Measurements from ENCODE around the gene USB1. TPM values are rescaled to one million over a fixed set of nuclear protein-coding genes. Genes with fewer than 3 reads are reported as not detected.

USB1 gene
- total and polyA plus RNA-seq, 4 donors: 8.9 to 40.7 (median 28.3) TPM

GRCh38 chr16:58031016-58031800, 30.0 kb downstream of the USB1 start:
- H3K9ac ChIP-seq (ENCODE audit: low read depth in 1 of 2, low read length in 2 of 2): no peak overlapping the region
- H3K27me3 ChIP-seq (ENCODE audit: control insufficient read depth in 4 of 4, insufficient read depth in 4 of 4, low read length in 3 of 4): no peaks in the 10 kb centered on the region
- no peak overlapping the region for H3K4me3 ChIP-seq (ENCODE audit: low read depth in 1 of 3, low read length in 3 of 3)
- 20% methylated on average over 14 of the region's 14 CpGs for WGBS
- H3K9me3 ChIP-seq (ENCODE audit: control insufficient read depth in 4 of 4, low read length in 3 of 4): no peaks in the 10 kb centered on the region
- H3K27ac ChIP-seq (ENCODE audit: low read depth in 1 of 2, low read length in 2 of 2): peak overlapping the region; percentile 60 to 64
- H3K36me3 ChIP-seq (ENCODE audit: control insufficient read depth in 4 of 4, insufficient read depth in 3 of 4, low read depth in 1 of 4, low read length in 3 of 4): no peaks in the 10 kb centered on the region
- no peak for DNase-seq (ENCODE audit: low spot score)
- peaks cover 35 to 77% (median 66%) of the 10 kb centered on the region in 4 donors for H3K4me1 ChIP-seq (ENCODE audit: control insufficient read depth in 4 of 4, insufficient read depth in 4 of 4, low read length in 3 of 4)
- TF ChIP-seq FOXA1 (IDR thresholded peaks at IDR 0.05) (no peak), HNF4A (conservative IDR thresholded peaks at IDR 0.05) (peak; percentile 63 to 67), JUND (IDR thresholded peaks at IDR 0.05) (no peak), REST (IDR thresholded peaks at IDR 0.05) (no peak), TAF1 (conservative IDR thresholded peaks at IDR 0.05) (no peak), HNF4G (IDR thresholded peaks at IDR 0.05) (no peak), ZBTB33 (IDR thresholded peaks at IDR 0.05) (no peak), NR2F2 (IDR thresholded peaks at IDR 0.05) (peak; percentile 88), SP1 (IDR thresholded peaks at IDR 0.05) (peak; percentile 43), FOXA2 (IDR thresholded peaks at IDR 0.05) (no peak), RAD21 (IDR thresholded peaks at IDR 0.05) (peak in 1 of 2 donors; percentile 57), EGR1 (IDR thresholded peaks at IDR 0.05; ENCODE audit: low read depth in 2 of 2) (peak in 1 of 2 donors; percentile 20), RXRA (IDR thresholded peaks at IDR 0.05) (peak; percentile 77 to 83), YY1 (IDR thresholded peaks at IDR 0.05) (no peak), MAX (IDR thresholded peaks at IDR 0.05) (no peak), ATF3 (IDR thresholded peaks at IDR 0.05) (no peak), CTCF (IDR thresholded peaks at IDR 0.05; ENCODE audit: low read depth, low read length, missing input control) (peak; percentile 28), GABPA (IDR thresholded peaks at IDR 0.05 in 1 of 2, conservative IDR thresholded peaks at IDR 0.05 in 1 of 2) (no peak)

Data from liver (tissue), 9 donors.